Measurements from ENCODE around the gene CATSPERD. TPM values are rescaled to one million over a fixed set of nuclear protein-coding genes. Genes with fewer than 3 reads are reported as not detected.

The CATSPERD gene
- total RNA-seq, 1 donor from 2014 or later, result not detected

- H3K4me3 ChIP-seq (ENCODE audit: low read depth, low read length), result peak within 1 kb of the TSS; percentile 74
- TF ChIP-seq CTCF (conservative IDR thresholded peaks at IDR 0.05; ENCODE audit: low read depth, low read length), result no peak
- DNase-seq (ENCODE audit: low read depth), result peak; percentile 83
Measured at GRCh38 chr19:5680437-5681368, 39.7 kb upstream of the CATSPERD start, which contains the start of the genes HSD11B1L and MICOS13. TSS of gene HSD11B1L (plus strand) at chr19:5681027. CDS start at chr19:5684833, 3,806 bp downstream. TSS of gene MICOS13 (minus strand) at chr19:5680516. CDS start at chr19:5680486, 30 bp downstream.

- no peak for TF ChIP-seq CTCF (conservative IDR thresholded peaks at IDR 0.05; ENCODE audit: low read depth, low read length)
- no peak for DNase-seq (ENCODE audit: low read depth)
- H3K4me3 ChIP-seq (ENCODE audit: low read depth, low read length), result peak overlapping the region; percentile 74
Measured at GRCh38 chr19:5681391-5682106, 38.9 kb upstream of the CATSPERD start.

GRCh38 chr19:5682107-5682482 is 38.3 kb upstream of the CATSPERD start:
- no peak for DNase-seq (ENCODE audit: low read depth)
- TF ChIP-seq CTCF (conservative IDR thresholded peaks at IDR 0.05; ENCODE audit: low read depth, low read length), result no peak
- H3K4me3 ChIP-seq (ENCODE audit: low read depth, low read length), result no peak overlapping the region

GRCh38 chr19:5683177-5683886 is 37.1 kb upstream of the CATSPERD start:
- no peak for DNase-seq (ENCODE audit: low read depth)
- no peak overlapping the region for H3K4me3 ChIP-seq (ENCODE audit: low read depth, low read length)
- TF ChIP-seq CTCF (conservative IDR thresholded peaks at IDR 0.05; ENCODE audit: low read depth, low read length), result no peak

- no peak for DNase-seq (ENCODE audit: low read depth)
- TF ChIP-seq CTCF (conservative IDR thresholded peaks at IDR 0.05; ENCODE audit: low read depth, low read length), result no peak
- no peak overlapping the region for H3K4me3 ChIP-seq (ENCODE audit: low read depth, low read length)
Measured at GRCh38 chr19:5684694-5685430, 35.6 kb upstream of the CATSPERD start.

- no peak for DNase-seq (ENCODE audit: low read depth)
- TF ChIP-seq CTCF (conservative IDR thresholded peaks at IDR 0.05; ENCODE audit: low read depth, low read length), result no peak
- peak overlapping the region; percentile 68 for H3K4me3 ChIP-seq (ENCODE audit: low read depth, low read length)
Measured at GRCh38 chr19:5686326-5686646, 34.2 kb upstream of the CATSPERD start.
